Measurements from ENCODE around the gene CACNA1C.

GRCh38 chr12:2397356-2398045 is 344.7 kb downstream of the CACNA1C start:
- no peak for TF ChIP-seq POLR2AphosphoS5 (IDR thresholded peaks at IDR 0.05; ENCODE audit: low read depth, low read length)
- no peak for TF ChIP-seq CTCF (IDR thresholded peaks at IDR 0.05)
- TF ChIP-seq, protein P1, sequence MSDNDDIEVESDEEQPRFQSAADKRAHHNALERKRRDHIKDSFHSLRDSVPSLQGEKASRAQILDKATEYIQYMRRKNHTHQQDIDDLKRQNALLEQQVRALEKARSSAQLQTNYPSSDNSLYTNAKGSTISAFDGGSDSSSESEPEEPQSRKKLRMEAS (IDR thresholded peaks at IDR 0.05; ENCODE audit: low read depth) = no peak
- TF ChIP-seq, protein P2, sequence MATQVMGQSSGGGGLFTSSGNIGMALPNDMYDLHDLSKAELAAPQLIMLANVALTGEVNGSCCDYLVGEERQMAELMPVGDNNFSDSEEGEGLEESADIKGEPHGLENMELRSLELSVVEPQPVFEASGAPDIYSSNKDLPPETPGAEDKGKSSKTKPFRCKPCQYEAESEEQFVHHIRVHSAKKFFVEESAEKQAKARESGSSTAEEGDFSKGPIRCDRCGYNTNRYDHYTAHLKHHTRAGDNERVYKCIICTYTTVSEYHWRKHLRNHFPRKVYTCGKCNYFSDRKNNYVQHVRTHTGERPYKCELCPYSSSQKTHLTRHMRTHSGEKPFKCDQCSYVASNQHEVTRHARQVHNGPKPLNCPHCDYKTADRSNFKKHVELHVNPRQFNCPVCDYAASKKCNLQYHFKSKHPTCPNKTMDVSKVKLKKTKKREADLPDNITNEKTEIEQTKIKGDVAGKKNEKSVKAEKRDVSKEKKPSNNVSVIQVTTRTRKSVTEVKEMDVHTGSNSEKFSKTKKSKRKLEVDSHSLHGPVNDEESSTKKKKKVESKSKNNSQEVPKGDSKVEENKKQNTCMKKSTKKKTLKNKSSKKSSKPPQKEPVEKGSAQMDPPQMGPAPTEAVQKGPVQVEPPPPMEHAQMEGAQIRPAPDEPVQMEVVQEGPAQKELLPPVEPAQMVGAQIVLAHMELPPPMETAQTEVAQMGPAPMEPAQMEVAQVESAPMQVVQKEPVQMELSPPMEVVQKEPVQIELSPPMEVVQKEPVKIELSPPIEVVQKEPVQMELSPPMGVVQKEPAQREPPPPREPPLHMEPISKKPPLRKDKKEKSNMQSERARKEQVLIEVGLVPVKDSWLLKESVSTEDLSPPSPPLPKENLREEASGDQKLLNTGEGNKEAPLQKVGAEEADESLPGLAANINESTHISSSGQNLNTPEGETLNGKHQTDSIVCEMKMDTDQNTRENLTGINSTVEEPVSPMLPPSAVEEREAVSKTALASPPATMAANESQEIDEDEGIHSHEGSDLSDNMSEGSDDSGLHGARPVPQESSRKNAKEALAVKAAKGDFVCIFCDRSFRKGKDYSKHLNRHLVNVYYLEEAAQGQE (IDR thresholded peaks at IDR 0.05; ENCODE audit: low read depth, low read length) = no peak
- no peak for TF ChIP-seq RXRA (IDR thresholded peaks at IDR 0.05; ENCODE audit: borderline replicate concordance, low read depth)
- no peak for TF ChIP-seq EZH2phosphoT487 (IDR thresholded peaks at IDR 0.05; ENCODE audit: borderline replicate concordance, low read depth)
- TF ChIP-seq FOXJ3 (CRISPR knock-in tag; IDR thresholded peaks at IDR 0.05) = no peak
- no peak for TF ChIP-seq RAD21 (IDR thresholded peaks at IDR 0.05; ENCODE audit: low read length)
- TF ChIP-seq TEAD4 (IDR thresholded peaks at IDR 0.05; ENCODE audit: borderline replicate concordance, insufficient read depth) = no peak
- TF ChIP-seq NFIC (IDR thresholded peaks at IDR 0.05; ENCODE audit: borderline replicate concordance) = no peak
- no peak for TF ChIP-seq SIN3A (IDR thresholded peaks at IDR 0.05; ENCODE audit: borderline replicate concordance, low read depth, low read length)
